Mesenchymal stem cell (in vitro differentiated cells and primary cell): ENCODE results near the gene HES4.

Experiments used
- DNase-seq: peaks from one replicate; pipeline ENCODE4 v3.0.0-alpha.2; 2013
- H2AFZ ChIP-seq: one replicate; pipeline ENCODE4 v1.6.1; 2013; ENCODE audit warnings: low read depth, mild to moderate bottlenecking, control low read depth, inconsistent platforms, low read length, moderate library complexity
- H2AK5ac ChIP-seq: 2 replicates; pipeline ENCODE4 v1.6.1; 2013; ENCODE audit warnings: low read length, moderate library complexity, mild to moderate bottlenecking, inconsistent platforms; ENCODE audit not compliant: severe bottlenecking
- H2BK120ac ChIP-seq: one replicate; pipeline ENCODE4 v1.6.1; 2013; ENCODE audit warnings: low read depth, mild to moderate bottlenecking, inconsistent platforms, low read length, moderate library complexity
- H2BK12ac ChIP-seq, 2 experiments: one replicate each; pipeline ENCODE4 v1.6.1; 2013; ENCODE audit warnings: inconsistent platforms in 2 of 2, low read length in 2 of 2, mild to moderate bottlenecking in 2 of 2, moderate library complexity in 2 of 2, control low read depth in 1 of 2
- H2BK15ac ChIP-seq: one replicate; pipeline ENCODE4 v1.6.1; 2013; ENCODE audit warnings: mild to moderate bottlenecking, low read depth, inconsistent platforms; ENCODE audit not compliant: poor library complexity, severe bottlenecking
- H2BK5ac ChIP-seq: 2 replicates; pipeline ENCODE4 v1.6.1; 2013; ENCODE audit warnings: low read depth, mild to moderate bottlenecking, low read length, control low read depth, inconsistent platforms; ENCODE audit not compliant: poor library complexity, severe bottlenecking
- H3K14ac ChIP-seq, 2 experiments: one replicate each; pipeline ENCODE4 v1.6.1; 2013; ENCODE audit warnings: inconsistent platforms in 2 of 2, low read length in 2 of 2, control low read depth in 1 of 2, mild to moderate bottlenecking in 1 of 2, moderate library complexity in 1 of 2
- H3K18ac ChIP-seq, 2 experiments: one replicate each; pipeline ENCODE4 v1.6.1; 2013; ENCODE audit warnings: inconsistent platforms in 2 of 2, low read length in 2 of 2, control low read depth in 1 of 2, low read depth in 1 of 2, mild to moderate bottlenecking in 1 of 2
- H3K23ac ChIP-seq, 2 experiments: one replicate each; pipeline ENCODE4 v1.6.1; 2013; ENCODE audit warnings: inconsistent platforms in 2 of 2, low read length in 2 of 2, mild to moderate bottlenecking in 2 of 2, moderate library complexity in 2 of 2, control low read depth in 1 of 2
- H3K27ac ChIP-seq: 2 replicates; pipeline ENCODE4 v1.5.1; 2013; ENCODE audit warnings: mild to moderate bottlenecking, moderate library complexity, low read length, control low read depth, inconsistent platforms; ENCODE audit not compliant: poor library complexity, severe bottlenecking
- H3K27me3 ChIP-seq, 2 experiments: 2 replicates each; pipeline versions ENCODE4 v1.6.1 to v1.7.0; 2013; ENCODE audit warnings: low read length in 2 of 2, mild to moderate bottlenecking in 2 of 2, moderate library complexity in 2 of 2, control low read depth in 1 of 2, inconsistent platforms in 1 of 2; ENCODE audit not compliant: control insufficient read depth in 1 of 2, insufficient read depth in 1 of 2
- H3K36me3 ChIP-seq, 2 experiments: 2 replicates each; pipeline versions ENCODE4 v1.6.1 to v1.7.0; 2013; ENCODE audit warnings: low read length in 2 of 2, control low read depth in 1 of 2, inconsistent platforms in 1 of 2, low read depth in 1 of 2, mild to moderate bottlenecking in 1 of 2; ENCODE audit not compliant: insufficient read depth in 2 of 2, control insufficient read depth in 1 of 2
- H3K4ac ChIP-seq, 2 experiments: one replicate each; pipeline ENCODE4 v1.6.1; 2013; ENCODE audit warnings: inconsistent platforms in 2 of 2, low read length in 2 of 2, mild to moderate bottlenecking in 2 of 2, moderate library complexity in 2 of 2, control low read depth in 1 of 2, low read depth in 1 of 2
- H3K4me1 ChIP-seq: 2 replicates; pipeline ENCODE4 v1.6.1; 2013; ENCODE audit warnings: low read depth, low read length, control low read depth; ENCODE audit not compliant: control insufficient read depth, insufficient read depth
- H3K4me2 ChIP-seq: 2 replicates; pipeline ENCODE4 v1.6.1; 2013; ENCODE audit warnings: low read length, mild to moderate bottlenecking, inconsistent platforms; ENCODE audit not compliant: poor library complexity, severe bottlenecking
- H3K4me3 ChIP-seq, 2 experiments: 2 replicates each; pipeline versions ENCODE4 v1.5.1 to v1.7.0; 2013; ENCODE audit warnings: low read length in 2 of 2, mild to moderate bottlenecking in 2 of 2, control low read depth in 1 of 2, low read depth in 1 of 2; ENCODE audit not compliant: insufficient read depth in 1 of 2
- H3K79me1 ChIP-seq: replicated peaks from 2 replicates; pipeline ENCODE4 v1.6.1; 2013; ENCODE audit warnings: mild to moderate bottlenecking, control low read depth, low read length, inconsistent platforms; ENCODE audit not compliant: poor library complexity, severe bottlenecking
- H3K9ac ChIP-seq: 2 replicates; pipeline ENCODE4 v1.7.0; 2013; ENCODE audit warnings: mild to moderate bottlenecking, low read length, moderate library complexity
- H3K9me3 ChIP-seq: 2 replicates; pipeline ENCODE4 v1.7.0; 2013; ENCODE audit warnings: mild to moderate bottlenecking, low read length; ENCODE audit not compliant: control insufficient read depth
- H4K8ac ChIP-seq: one replicate; pipeline ENCODE4 v1.6.1; 2013; ENCODE audit warnings: inconsistent platforms, mild to moderate bottlenecking, low read length, moderate library complexity
- H4K91ac ChIP-seq: one replicate; pipeline ENCODE4 v1.6.1; 2013; ENCODE audit warnings: mild to moderate bottlenecking, low read length, inconsistent platforms
- WGBS: methylation state at CpG from one replicate; pipeline ENCODE4 v1.1.7; 2013; ENCODE audit warnings: mixed read lengths; 5-methylcytosine and 5-hydroxymethylcytosine counted together

Gene HES4

DNA sequence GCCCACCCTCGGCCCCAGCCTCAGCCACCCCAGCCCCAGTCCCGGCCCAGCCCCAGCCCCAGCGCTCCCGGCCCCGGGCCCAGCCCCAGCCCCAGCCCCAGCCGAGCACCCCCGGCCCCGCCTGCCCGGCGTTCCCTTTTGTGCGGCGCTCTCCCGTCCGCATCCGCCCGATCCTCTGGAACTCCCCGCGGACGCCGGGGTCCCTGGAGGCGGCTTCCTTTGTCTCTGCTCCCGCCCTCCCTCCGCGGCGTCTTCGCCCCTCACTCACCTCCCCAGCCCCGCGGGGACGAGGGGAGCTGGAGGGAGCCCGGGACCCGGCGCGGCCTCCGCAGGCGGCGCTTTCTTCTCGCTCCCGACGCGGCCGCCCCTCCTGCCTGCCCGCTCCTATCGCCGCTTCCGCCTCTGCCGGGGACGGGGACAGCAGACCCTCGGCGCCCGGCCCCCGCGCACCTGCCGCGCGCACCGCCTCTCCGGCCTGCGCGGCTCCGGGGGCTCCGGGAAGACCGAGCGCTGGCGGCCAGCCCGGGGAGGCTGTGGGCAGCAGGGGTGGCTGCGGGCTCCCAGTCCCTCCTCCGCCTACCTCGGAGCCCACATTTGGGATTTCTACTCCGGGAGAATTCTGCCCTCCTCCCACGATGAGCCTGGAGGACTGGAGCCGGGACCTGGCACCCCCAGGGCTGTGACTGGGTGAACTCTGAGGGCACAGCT is 34.0 kb upstream of the HES4 start:
- H4K8ac ChIP-seq = no peak overlapping the region
- H3K4me3 ChIP-seq = peak overlapping the region in 1 of 2 experiments; percentile 47
- H2BK120ac ChIP-seq = no peak overlapping the region
- no peak overlapping the region for H3K18ac ChIP-seq
- 4% methylated on average over 67 of the region's 71 CpGs for WGBS
- peak overlapping the region in 1 of 2 experiments; percentile 46 for H3K23ac ChIP-seq
- H3K9ac ChIP-seq = no peak overlapping the region
- H3K4me1 ChIP-seq = peaks cover 61% of the 10 kb centered on the region
- H2BK15ac ChIP-seq = no peak overlapping the region
- peak overlapping the region; percentile 84 for H3K4me2 ChIP-seq
- H2AK5ac ChIP-seq = no peak overlapping the region
- no peak overlapping the region for H2BK12ac ChIP-seq
- no peak overlapping the region for H3K4ac ChIP-seq
- no peak overlapping the region for H2BK5ac ChIP-seq
- H3K14ac ChIP-seq = no peak overlapping the region
- H3K79me1 ChIP-seq = peaks cover 27% of the 10 kb centered on the region
- H4K91ac ChIP-seq = no peak overlapping the region
- no peak overlapping the region for H2AFZ ChIP-seq
- H3K36me3 ChIP-seq = peaks cover 0 to 78% of the 10 kb centered on the region in 2 experiments
- no peak overlapping the region for H3K27ac ChIP-seq
- no peaks in the 10 kb centered on the region for H3K9me3 ChIP-seq
- no peak for DNase-seq
- peaks cover 0 to 67% of the 10 kb centered on the region in 2 experiments for H3K27me3 ChIP-seq

DNA sequence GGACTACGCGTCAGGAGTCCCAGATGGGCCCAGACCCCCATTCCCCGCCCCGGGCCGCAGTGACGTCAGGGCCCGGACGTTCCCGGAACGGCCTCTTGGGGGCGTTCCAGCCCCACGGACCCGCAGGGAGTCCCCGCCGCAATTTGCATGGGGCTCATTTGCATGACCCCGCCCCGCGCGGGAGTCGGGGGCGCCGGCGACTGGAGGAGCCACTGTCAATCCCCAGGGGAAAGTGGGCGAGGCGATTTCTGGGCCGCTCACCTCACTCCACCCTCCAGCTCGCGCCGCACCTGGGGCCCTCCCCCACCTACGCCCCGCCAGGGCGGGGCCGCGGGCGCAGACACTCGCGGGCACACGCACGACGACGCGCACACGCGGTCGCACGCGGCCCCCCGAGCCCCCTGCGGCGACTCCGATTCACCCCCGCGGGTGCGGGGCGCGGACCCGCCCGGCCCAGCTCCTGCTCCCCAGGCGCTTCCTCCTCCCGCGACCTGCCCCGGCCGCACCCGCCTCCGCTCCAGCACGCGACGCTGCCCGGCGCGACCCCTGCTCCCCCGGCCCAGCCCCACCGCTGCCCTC is 33.2 kb upstream of the HES4 start:
- peak; percentile 84 for DNase-seq
- H3K9ac ChIP-seq = no peak overlapping the region
- no peak overlapping the region for H2AK5ac ChIP-seq
- no peak overlapping the region for H2BK12ac ChIP-seq
- H2AFZ ChIP-seq = no peak overlapping the region
- peak overlapping the region; percentile 57 for H2BK15ac ChIP-seq
- H3K4me3 ChIP-seq = peak overlapping the region; percentile 37 to 47
- no peak overlapping the region for H2BK5ac ChIP-seq
- peaks cover 62% of the 10 kb centered on the region for H3K4me1 ChIP-seq
- H3K23ac ChIP-seq = peak overlapping the region in 1 of 2 experiments; percentile 77
- H2BK120ac ChIP-seq = no peak overlapping the region
- WGBS = 1% methylated on average over 24 of the region's 73 CpGs
- H3K36me3 ChIP-seq = peaks cover 0 to 73% of the 10 kb centered on the region in 2 experiments
- no peak overlapping the region for H3K14ac ChIP-seq
- H3K27ac ChIP-seq = no peak overlapping the region
- H3K79me1 ChIP-seq = peaks cover 22% of the 10 kb centered on the region
- no peak overlapping the region for H3K18ac ChIP-seq
- H4K8ac ChIP-seq = no peak overlapping the region
- H3K4ac ChIP-seq = no peak overlapping the region
- H3K4me2 ChIP-seq = peak overlapping the region; percentile 84
- no peaks in the 10 kb centered on the region for H3K9me3 ChIP-seq
- H3K27me3 ChIP-seq = peaks cover 0 to 59% of the 10 kb centered on the region in 2 experiments
- no peak overlapping the region for H4K91ac ChIP-seq

DNA sequence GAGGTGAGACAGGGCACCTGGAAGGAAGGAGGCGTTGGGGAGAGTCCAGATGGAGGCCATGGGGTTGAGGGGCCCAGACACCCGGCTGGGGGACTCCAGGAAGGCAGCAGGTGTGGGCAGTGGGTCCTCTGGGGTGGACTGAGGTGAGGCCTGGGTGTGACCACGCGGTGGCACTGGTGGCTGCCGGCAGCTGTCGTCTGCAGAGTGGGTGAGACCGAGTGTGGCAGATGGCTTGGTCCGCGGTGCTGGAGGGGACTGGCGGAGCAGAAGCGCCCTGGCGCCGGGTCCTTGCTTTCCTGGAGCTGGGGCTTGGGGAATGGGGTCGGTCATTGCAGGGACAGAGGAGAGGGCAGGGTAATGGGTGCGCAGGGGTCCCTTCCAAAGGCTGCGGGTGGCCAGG is 32.5 kb upstream of the HES4 start:
- no peak overlapping the region for H2BK120ac ChIP-seq
- peaks cover 0 to 73% of the 10 kb centered on the region in 2 experiments for H3K36me3 ChIP-seq

DNA sequence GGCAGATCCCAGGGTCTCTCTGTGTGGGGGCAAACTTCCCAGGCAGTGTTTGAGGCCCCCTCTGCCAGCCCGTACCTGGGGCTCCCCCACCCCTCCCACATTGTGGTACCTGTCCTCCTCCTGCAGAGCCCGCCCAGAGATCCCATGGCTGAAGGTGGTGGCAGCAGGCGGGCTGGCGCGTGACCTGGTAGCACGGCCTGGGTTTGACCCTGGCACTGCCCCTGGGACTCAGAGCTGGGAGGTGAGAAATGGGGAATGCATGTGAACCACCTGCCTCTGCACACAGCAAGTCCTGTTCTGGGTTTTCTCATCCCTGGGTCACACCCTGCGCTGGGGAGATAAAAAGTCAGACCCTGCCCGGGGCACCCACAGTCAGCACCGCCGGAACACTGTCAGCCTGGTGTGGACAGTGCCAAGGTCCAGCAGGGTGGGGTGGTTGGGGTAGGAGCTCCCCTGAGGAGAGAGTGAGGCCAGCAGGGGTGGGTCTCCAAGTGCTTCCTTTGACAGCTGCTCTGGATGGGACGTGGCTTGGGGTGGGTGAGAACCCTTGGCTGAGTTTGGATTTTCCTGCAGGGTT is 31.9 kb upstream of the HES4 start:
- Histone ChIP-seq H3K9me3 (no peaks in the 10 kb centered on the region), H3K14ac (no peak overlapping the region), H2BK120ac (no peak overlapping the region), H3K4ac (no peak overlapping the region), H4K8ac (no peak overlapping the region), H3K9ac (no peak overlapping the region), H3K4me3 (no peak overlapping the region), H2BK5ac (no peak overlapping the region), H2BK12ac (no peak overlapping the region), H2AK5ac (no peak overlapping the region), H3K23ac (no peak overlapping the region), H3K27me3 (peaks cover 0 to 48% of the 10 kb centered on the region in 2 experiments), H3K79me1 (peaks cover 18% of the 10 kb centered on the region), H2BK15ac (no peak overlapping the region), H3K27ac (no peak overlapping the region), H3K18ac (no peak overlapping the region), H3K4me1 (peaks cover 70% of the 10 kb centered on the region), H2AFZ (no peak overlapping the region), H3K36me3 (peaks cover 0 to 73% of the 10 kb centered on the region in 2 experiments), H4K91ac (no peak overlapping the region), H3K4me2 (no peak overlapping the region)
- WGBS = 89% methylated on average over 10 of the region's 11 CpGs
- DNase-seq = no peak

More for the DNA sequence above, 32.5 kb upstream of the HES4 start:
- Histone ChIP-seq H2BK12ac (no peak overlapping the region), H4K8ac (peak overlapping the region; percentile 7), H3K27me3 (peaks cover 0 to 55% of the 10 kb centered on the region in 2 experiments), H2AK5ac (no peak overlapping the region), H3K79me1 (peaks cover 21% of the 10 kb centered on the region), H3K4ac (no peak overlapping the region), H3K14ac (no peak overlapping the region), H2AFZ (no peak overlapping the region), H3K23ac (no peak overlapping the region), H2BK5ac (no peak overlapping the region), H3K9me3 (no peaks in the 10 kb centered on the region), H3K4me2 (no peak overlapping the region), H2BK15ac (no peak overlapping the region), H3K18ac (no peak overlapping the region), H3K4me3 (peak overlapping the region in 1 of 2 experiments; percentile 38), H3K27ac (no peak overlapping the region), H4K91ac (no peak overlapping the region), H3K9ac (no peak overlapping the region), H3K4me1 (peaks cover 66% of the 10 kb centered on the region)
- 61% methylated on average over 16 of the region's 16 CpGs for WGBS
- DNase-seq = no peak
